Measurements from ENCODE around the gene TDRKH. TPM values are rescaled to one million over a fixed set of nuclear protein-coding genes. Genes with fewer than 3 reads are reported as not detected.

Gene TDRKH
- total RNA-seq, 2 donors from 2014 or later: 6.8 to 9.1 TPM

GRCh38 chr1:151822404-151822803 lies 32.1 kb upstream of the TDRKH start:
- no peak for DNase-seq
- Histone ChIP-seq H3K36me3 (no peaks in the 10 kb centered on the region), H3K27me3 (no peaks in the 10 kb centered on the region), H3K27ac (no peak overlapping the region), H3K9ac (ENCODE audit: low read depth in 2 of 2, low read length in 2 of 2) (no peak overlapping the region), H3K9me3 (no peaks in the 10 kb centered on the region), H3K4me3 (no peak overlapping the region), H3K4me1 (no peaks in the 10 kb centered on the region)
- intact Hi-C loops (cut with DNase I): no loop called here
- no peak for TF ChIP-seq CTCF (IDR thresholded peaks at IDR 0.05)

GRCh38 chr1:151820940-151821339 lies 30.6 kb upstream of the TDRKH start:
- Histone ChIP-seq H3K4me1 (no peaks in the 10 kb centered on the region), H3K36me3 (no peaks in the 10 kb centered on the region), H3K9me3 (no peaks in the 10 kb centered on the region), H3K9ac (ENCODE audit: low read depth in 2 of 2, low read length in 2 of 2) (no peak overlapping the region), H3K27ac (no peak overlapping the region), H3K4me3 (no peak overlapping the region), H3K27me3 (no peaks in the 10 kb centered on the region)
- intact Hi-C loops (cut with DNase I): no loop called here
- DNase-seq: no peak
- no peak for TF ChIP-seq CTCF (IDR thresholded peaks at IDR 0.05)

GRCh38 chr1:151819976-151820623 lies 29.8 kb upstream of the TDRKH start:
- intact Hi-C loops (cut with DNase I): no loop called here
- Histone ChIP-seq H3K9ac (ENCODE audit: low read depth in 2 of 2, low read length in 2 of 2) (no peak overlapping the region), H3K27me3 (no peaks in the 10 kb centered on the region), H3K4me1 (no peaks in the 10 kb centered on the region), H3K36me3 (no peaks in the 10 kb centered on the region), H3K27ac (no peak overlapping the region), H3K4me3 (no peak overlapping the region), H3K9me3 (no peaks in the 10 kb centered on the region)
- DNase-seq: no peak
- no peak for TF ChIP-seq CTCF (IDR thresholded peaks at IDR 0.05)

GRCh38 chr1:151819227-151819835 lies 29.0 kb upstream of the TDRKH start:
- intact Hi-C loops (cut with DNase I): no loop called here
- Histone ChIP-seq H3K4me1 (no peaks in the 10 kb centered on the region), H3K27me3 (no peaks in the 10 kb centered on the region), H3K27ac (no peak overlapping the region), H3K4me3 (no peak overlapping the region), H3K9ac (ENCODE audit: low read depth in 2 of 2, low read length in 2 of 2) (no peak overlapping the region), H3K36me3 (no peaks in the 10 kb centered on the region), H3K9me3 (no peaks in the 10 kb centered on the region)
- TF ChIP-seq CTCF (IDR thresholded peaks at IDR 0.05): no peak
- no peak for DNase-seq

GRCh38 chr1:151817353-151817730 lies 27.0 kb upstream of the TDRKH start:
- Histone ChIP-seq H3K9me3 (no peaks in the 10 kb centered on the region), H3K36me3 (no peaks in the 10 kb centered on the region), H3K27ac (no peak overlapping the region), H3K4me1 (no peaks in the 10 kb centered on the region), H3K4me3 (no peak overlapping the region), H3K9ac (ENCODE audit: low read depth in 2 of 2, low read length in 2 of 2) (no peak overlapping the region), H3K27me3 (no peaks in the 10 kb centered on the region)
- no peak for TF ChIP-seq CTCF (IDR thresholded peaks at IDR 0.05)
- DNase-seq: no peak
- intact Hi-C loops (cut with DNase I): no loop called here

Measured in colonic mucosa (tissue), 4 donors.